Measurements from ENCODE around the gene NAA80.

- TF ChIP-seq EZH2 (IDR thresholded peaks at IDR 0.05) (no peak), POLR2AphosphoS5 (IDR thresholded peaks at IDR 0.05; ENCODE audit: borderline replicate concordance, low read depth, low read length) (no peak)
Observed at GRCh38 chr3:50273689-50274065, 25.5 kb downstream of the NAA80 start.

Data from SK-N-MC (cell line).